HepG2 (cell line): Measurements from ENCODE around the gene NEK3. TPM values are rescaled to one million over a fixed set of nuclear protein-coding genes. Genes with fewer than 3 reads are reported as not detected.

Source experiments
- ARID2 ChIP-seq: sonication (generic); formaldehyde crosslinking; IDR thresholded peaks from 2 replicates; pipeline ENCODE4 v1.8.1; 2022; ENCODE audit warnings: mild to moderate bottlenecking, missing genetic modification reagents, borderline replicate concordance
- ASH2L ChIP-seq: fragments of 300-600, 200-600 bp; sonication (generic); IDR thresholded peaks from 2 replicates; pipeline ENCODE4 v1.7.0; 2017; ENCODE audit warnings: low read depth, mild to moderate bottlenecking, moderate library complexity, mixed read lengths, low read length; ENCODE audit not compliant: insufficient read length
- BCL6 ChIP-seq: IDR thresholded peaks from 2 replicates; pipeline ENCODE4 v1.6.1; 2016; ENCODE audit warnings: missing genetic modification reagents, missing compliant biosample characterization
- HNRNPLL ChIP-seq: fragments of 200-400 bp; formaldehyde crosslinking; IDR thresholded peaks from 2 replicates; pipeline ENCODE4 v1.6.1; 2017; ENCODE audit warnings: mild to moderate bottlenecking, low read depth, low read length; ENCODE audit not compliant: poor library complexity, severe bottlenecking
- MAZ ChIP-seq, 2 experiments: sonication (generic) in 1 of 2; formaldehyde crosslinking in 1 of 2; IDR thresholded peaks; 2 replicates each; pipeline versions ENCODE4 v1.5.0 to v1.6.1; 2012 to 2020; ENCODE audit warnings: low read depth in 2 of 2, mild to moderate bottlenecking in 2 of 2, borderline replicate concordance in 1 of 2, improper control_type of control experiment in 1 of 2, low read length in 1 of 2, missing genetic modification reagents in 1 of 2, moderate library complexity in 1 of 2
- MEIS2 ChIP-seq: sonication (generic); formaldehyde crosslinking; IDR thresholded peaks from 2 replicates; pipeline ENCODE4 v1.9.0; 2021; ENCODE audit warnings: mild to moderate bottlenecking, missing genetic modification reagents
- MZF1 ChIP-seq: sonication (generic); formaldehyde crosslinking; IDR thresholded peaks from 2 replicates; pipeline ENCODE4 v1.8.1; 2023; ENCODE audit warnings: mild to moderate bottlenecking, missing genetic modification reagents, borderline replicate concordance
- PHF5A ChIP-seq: IDR thresholded peaks from one replicate; pipeline ENCODE4 v1.6.1; 2018; ENCODE audit warnings: low read depth, missing genetic modification reagents; ENCODE audit not compliant: unreplicated experiment
- PPARG ChIP-seq: conservative IDR thresholded peaks from 2 replicates; pipeline ENCODE4 v1.6.1; 2016; ENCODE audit warnings: missing biosample characterization, missing genetic modification reagents
- RCOR2 ChIP-seq: IDR thresholded peaks from 2 replicates; pipeline ENCODE4 v1.6.1; 2016; ENCODE audit warnings: missing biosample characterization, missing genetic modification reagents
- RFX3 ChIP-seq: IDR thresholded peaks from 2 replicates; pipeline ENCODE4 v1.6.1; 2016; ENCODE audit warnings: missing biosample characterization, missing genetic modification reagents
- TBX2 ChIP-seq: sonication (generic); formaldehyde crosslinking; IDR thresholded peaks from 2 replicates; pipeline ENCODE4 v1.5.0; 2020; ENCODE audit warnings: missing genetic modification reagents, mild to moderate bottlenecking, borderline replicate concordance
- ZNF180 ChIP-seq: sonication (generic); formaldehyde crosslinking; IDR thresholded peaks from 2 replicates; pipeline ENCODE4 v1.4.0; 2020; ENCODE audit warnings: low read depth, missing genetic modification reagents, borderline replicate concordance
- ZNF205 ChIP-seq: IDR thresholded peaks from 2 replicates; pipeline ENCODE4 v1.6.1; 2018; ENCODE audit warnings: missing biosample characterization, missing genetic modification reagents
- ZNF547 ChIP-seq: sonication (generic); formaldehyde crosslinking; IDR thresholded peaks from 2 replicates; pipeline ENCODE4 v1.5.1; 2020; ENCODE audit warnings: mild to moderate bottlenecking, missing genetic modification reagents
- ZNF567 ChIP-seq: sonication (generic); formaldehyde crosslinking; IDR thresholded peaks from 2 replicates; pipeline ENCODE4 v1.8.1; 2023; ENCODE audit warnings: mild to moderate bottlenecking, missing genetic modification reagents, borderline replicate concordance
- ZNF788 ChIP-seq: sonication (generic); formaldehyde crosslinking; IDR thresholded peaks from 2 replicates; pipeline ENCODE4 v1.5.0; 2020; ENCODE audit warnings: mild to moderate bottlenecking, missing genetic modification reagents, borderline replicate concordance
- ZSCAN29 ChIP-seq: sonication (generic); formaldehyde crosslinking; conservative IDR thresholded peaks from 2 replicates; pipeline ENCODE4 v1.4.0; 2020; ENCODE audit warnings: mild to moderate bottlenecking, missing genetic modification reagents
- polyA plus RNA-seq, 8 experiments: library from polyadenylated mRNA; depleted of rRNA in 3 of 8; stranded (reverse) in 7 of 8; unstranded in 1 of 8; fragments of >200 nt; fragmentation: Illumina TruSeq in 4 of 8; extraction: Trizol in 4 of 8; gene quantifications; 2 replicates each; pipeline versions ENCODE4 v1.2.1 to v1.2.3, GENCODE V29; 2011 to 2016; ENCODE audit warnings: low read depth in 4 of 8, missing spikeins in 1 of 8, mixed read lengths in 1 of 8; ENCODE audit not compliant: insufficient read depth in 1 of 8
- total RNA-seq, 5 experiments: library from RNA; depleted of rRNA; stranded (reverse); fragments of >200 nt; fragmentation: Illumina TruSeq; extraction: Trizol; gene quantifications; 2 replicates each; pipeline ENCODE4 v1.2.3, GENCODE V29; 2016; ENCODE audit warnings: low read depth in 1 of 5
- TF ChIP-seq, protein P1 (sequence below): sonication (generic); formaldehyde crosslinking; IDR thresholded peaks from 2 replicates; pipeline ENCODE4 v1.4.0; 2020; ENCODE audit warnings: missing genetic modification reagents
- TF ChIP-seq, protein P2 (sequence below): sonication (generic); formaldehyde crosslinking; IDR thresholded peaks from 2 replicates; pipeline ENCODE4 v1.5.1; 2020; ENCODE audit warnings: mild to moderate bottlenecking, moderate library complexity, missing genetic modification reagents
- TF ChIP-seq, protein P3 (sequence below): sonication (generic); formaldehyde crosslinking; IDR thresholded peaks from 2 replicates; pipeline ENCODE4 v1.8.1; 2022; ENCODE audit warnings: mild to moderate bottlenecking, missing genetic modification reagents

The NEK3 gene
- total and polyA plus RNA-seq, 2 of the 13 experiments (the other 11 are each of a cell fraction or from before 2014, with no cell fraction given) = 36.7 to 68.2 TPM

DNA sequence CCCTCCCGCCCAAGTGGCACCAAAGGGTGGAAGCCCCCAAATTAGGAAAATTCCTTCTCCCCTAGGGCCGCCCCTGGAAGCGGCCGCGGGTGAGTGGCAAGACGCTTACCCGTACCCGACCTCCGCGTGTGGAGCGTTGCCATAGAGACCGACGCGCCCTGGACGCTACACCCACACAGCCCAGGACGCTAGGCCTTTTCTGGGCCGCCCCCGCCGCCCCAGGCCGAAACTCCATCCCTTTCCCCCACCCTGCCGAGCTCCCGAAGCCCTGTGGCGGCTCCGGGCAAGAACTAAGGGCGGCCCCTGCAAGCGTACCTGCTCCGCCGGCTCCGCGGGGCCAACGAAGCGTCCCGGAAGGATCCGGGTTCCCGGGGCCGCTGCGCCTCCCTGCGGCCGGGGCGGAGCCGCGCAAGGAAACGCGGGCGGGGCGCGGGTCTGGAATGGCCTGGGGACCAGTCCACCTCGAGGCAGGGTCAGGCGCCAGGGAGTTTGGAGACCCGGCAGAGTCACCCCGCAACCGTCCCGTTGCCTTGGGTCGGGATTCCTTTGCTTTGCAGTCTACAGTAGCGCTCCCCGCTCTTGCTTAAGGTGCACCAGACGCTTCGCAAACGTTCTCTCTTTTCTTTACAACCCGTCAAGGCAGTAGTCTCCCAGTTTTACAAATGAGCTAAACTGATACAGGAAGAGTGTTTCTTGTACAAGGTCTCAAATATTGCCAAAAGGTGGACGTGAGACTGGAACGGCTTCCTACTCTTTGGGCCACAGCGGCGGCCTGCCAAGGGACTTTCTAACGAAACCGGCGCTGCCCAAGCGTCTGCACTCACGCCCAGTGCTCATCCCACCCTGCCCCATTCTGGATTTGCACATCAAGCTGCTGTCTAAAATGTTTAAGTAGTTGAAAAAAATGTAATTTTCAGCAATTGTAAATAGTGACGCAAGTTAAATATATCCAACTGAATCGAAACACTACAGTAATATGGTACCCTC is 30.4 kb downstream of the NEK3 start, which contains the start of gene NEK5 (continued):
- TF ChIP-seq ARID2 (CRISPR knock-in tag) = no peak
- TF ChIP-seq MZF1 = no peak
- TF ChIP-seq ZNF547 (CRISPR knock-in tag) = peak; percentile 50; the same call in 1 of the 2 replicates
- TF ChIP-seq BCL6 (CRISPR knock-in tag) = peak; percentile 25; the same call in 1 of the 2 replicates
- peak; percentile 26; the same call in 1 of the 2 replicates for TF ChIP-seq MAZ (IDR thresholded peaks at IDR 0.05; ENCODE audit: borderline replicate concordance, low read depth, low read length)
- 0 out of 2 replicates have a peak, but pooled peaks have one; percentile 19 for TF ChIP-seq MAZ (CRISPR knock-in tag; IDR thresholded peaks at IDR 0.05; ENCODE audit: low read depth)
- TF ChIP-seq ZNF567 (CRISPR knock-in tag) = 0 out of 2 replicates have a peak, but pooled peaks have one; percentile 48
- TF ChIP-seq, protein P1, sequence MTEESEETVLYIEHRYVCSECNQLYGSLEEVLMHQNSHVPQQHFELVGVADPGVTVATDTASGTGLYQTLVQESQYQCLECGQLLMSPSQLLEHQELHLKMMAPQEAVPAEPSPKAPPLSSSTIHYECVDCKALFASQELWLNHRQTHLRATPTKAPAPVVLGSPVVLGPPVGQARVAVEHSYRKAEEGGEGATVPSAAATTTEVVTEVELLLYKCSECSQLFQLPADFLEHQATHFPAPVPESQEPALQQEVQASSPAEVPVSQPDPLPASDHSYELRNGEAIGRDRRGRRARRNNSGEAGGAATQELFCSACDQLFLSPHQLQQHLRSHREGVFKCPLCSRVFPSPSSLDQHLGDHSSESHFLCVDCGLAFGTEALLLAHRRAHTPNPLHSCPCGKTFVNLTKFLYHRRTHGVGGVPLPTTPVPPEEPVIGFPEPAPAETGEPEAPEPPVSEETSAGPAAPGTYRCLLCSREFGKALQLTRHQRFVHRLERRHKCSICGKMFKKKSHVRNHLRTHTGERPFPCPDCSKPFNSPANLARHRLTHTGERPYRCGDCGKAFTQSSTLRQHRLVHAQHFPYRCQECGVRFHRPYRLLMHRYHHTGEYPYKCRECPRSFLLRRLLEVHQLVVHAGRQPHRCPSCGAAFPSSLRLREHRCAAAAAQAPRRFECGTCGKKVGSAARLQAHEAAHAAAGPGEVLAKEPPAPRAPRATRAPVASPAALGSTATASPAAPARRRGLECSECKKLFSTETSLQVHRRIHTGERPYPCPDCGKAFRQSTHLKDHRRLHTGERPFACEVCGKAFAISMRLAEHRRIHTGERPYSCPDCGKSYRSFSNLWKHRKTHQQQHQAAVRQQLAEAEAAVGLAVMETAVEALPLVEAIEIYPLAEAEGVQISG (CRISPR knock-in tag) = peak; percentile 46; the same call in 1 of the 2 replicates
- peak; percentile 92 for TF ChIP-seq HNRNPLL
- no peak for TF ChIP-seq RCOR2 (CRISPR knock-in tag)
- TF ChIP-seq MEIS2 (CRISPR knock-in tag) = no peak
- 0 out of 2 replicates have a peak, but pooled peaks have one; percentile 23 for TF ChIP-seq ZNF205 (CRISPR knock-in tag)
- no peak; the same call in 1 of the 2 replicates for TF ChIP-seq ZNF788
- no peak; the same call in 1 of the 2 replicates for TF ChIP-seq TBX2 (CRISPR knock-in tag)
- no peak for TF ChIP-seq ZNF180 (CRISPR knock-in tag)
- TF ChIP-seq PHF5A (CRISPR knock-in tag) = no peak
- TF ChIP-seq, protein P2, sequence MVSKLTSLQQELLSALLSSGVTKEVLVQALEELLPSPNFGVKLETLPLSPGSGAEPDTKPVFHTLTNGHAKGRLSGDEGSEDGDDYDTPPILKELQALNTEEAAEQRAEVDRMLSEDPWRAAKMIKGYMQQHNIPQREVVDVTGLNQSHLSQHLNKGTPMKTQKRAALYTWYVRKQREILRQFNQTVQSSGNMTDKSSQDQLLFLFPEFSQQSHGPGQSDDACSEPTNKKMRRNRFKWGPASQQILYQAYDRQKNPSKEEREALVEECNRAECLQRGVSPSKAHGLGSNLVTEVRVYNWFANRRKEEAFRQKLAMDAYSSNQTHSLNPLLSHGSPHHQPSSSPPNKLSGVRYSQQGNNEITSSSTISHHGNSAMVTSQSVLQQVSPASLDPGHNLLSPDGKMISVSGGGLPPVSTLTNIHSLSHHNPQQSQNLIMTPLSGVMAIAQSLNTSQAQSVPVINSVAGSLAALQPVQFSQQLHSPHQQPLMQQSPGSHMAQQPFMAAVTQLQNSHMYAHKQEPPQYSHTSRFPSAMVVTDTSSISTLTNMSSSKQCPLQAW (CRISPR knock-in tag) = peak; percentile 81
- 0 out of 2 replicates have a peak, but pooled peaks have one; percentile 17 for TF ChIP-seq PPARG (CRISPR knock-in tag)
- TF ChIP-seq ASH2L = peak; percentile 20
- peak; percentile 82 for TF ChIP-seq RFX3 (CRISPR knock-in tag)
- TF ChIP-seq, protein P3, sequence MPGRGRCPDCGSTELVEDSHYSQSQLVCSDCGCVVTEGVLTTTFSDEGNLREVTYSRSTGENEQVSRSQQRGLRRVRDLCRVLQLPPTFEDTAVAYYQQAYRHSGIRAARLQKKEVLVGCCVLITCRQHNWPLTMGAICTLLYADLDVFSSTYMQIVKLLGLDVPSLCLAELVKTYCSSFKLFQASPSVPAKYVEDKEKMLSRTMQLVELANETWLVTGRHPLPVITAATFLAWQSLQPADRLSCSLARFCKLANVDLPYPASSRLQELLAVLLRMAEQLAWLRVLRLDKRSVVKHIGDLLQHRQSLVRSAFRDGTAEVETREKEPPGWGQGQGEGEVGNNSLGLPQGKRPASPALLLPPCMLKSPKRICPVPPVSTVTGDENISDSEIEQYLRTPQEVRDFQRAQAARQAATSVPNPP = no peak
- TF ChIP-seq ZSCAN29 (CRISPR knock-in tag) = peak; percentile 84; the same call in 1 of the 2 replicates
